HUES48 (cell line): ENCODE data around the gene OSGIN1.

Experiments
- H3K27ac ChIP-seq: one replicate; pipeline ENCODE4 v1.7.0; 2013; ENCODE audit warnings: low read depth, low read length, inconsistent platforms
- H3K27me3 ChIP-seq: 2 replicates; pipeline ENCODE4 v1.6.1; 2013; ENCODE audit warnings: mild to moderate bottlenecking, low read length; ENCODE audit not compliant: control insufficient read depth, insufficient read depth
- H3K36me3 ChIP-seq: 2 replicates; pipeline ENCODE4 v1.6.1; 2013; ENCODE audit warnings: low read length; ENCODE audit not compliant: control insufficient read depth, insufficient read depth
- H3K4me1 ChIP-seq: 2 replicates; pipeline ENCODE4 v1.6.1; 2013; ENCODE audit warnings: mild to moderate bottlenecking, low read length; ENCODE audit not compliant: control insufficient read depth, insufficient read depth
- H3K4me3 ChIP-seq: 2 replicates; pipeline ENCODE4 v1.5.1; 2013; ENCODE audit warnings: mild to moderate bottlenecking, low read depth, low read length
- H3K9ac ChIP-seq: 2 replicates; pipeline ENCODE4 v1.6.1; 2013; ENCODE audit warnings: mild to moderate bottlenecking, low read depth, low read length, moderate library complexity
- H3K9me3 ChIP-seq: 2 replicates; pipeline ENCODE4 v1.6.1; 2013; ENCODE audit warnings: low read length; ENCODE audit not compliant: control insufficient read depth, insufficient read depth

Gene OSGIN1

GRCh38 chr16:83915081-83915480 lies 38.0 kb upstream of the OSGIN1 start:
- Histone ChIP-seq H3K4me1 (no peaks in the 10 kb centered on the region), H3K36me3 (peaks cover 66% of the 10 kb centered on the region), H3K27ac (no peak overlapping the region), H3K27me3 (no peaks in the 10 kb centered on the region), H3K9ac (no peak overlapping the region), H3K9me3 (peaks cover 3% of the 10 kb centered on the region; the same call in 1 of the 2 replicates), H3K4me3 (no peak overlapping the region)

GRCh38 chr16:83915491-83915890 lies 37.5 kb upstream of the OSGIN1 start:
- H3K4me1 ChIP-seq = no peaks in the 10 kb centered on the region
- no peak overlapping the region for H3K27ac ChIP-seq
- no peaks in the 10 kb centered on the region for H3K27me3 ChIP-seq
- H3K9me3 ChIP-seq = peaks cover 3% of the 10 kb centered on the region; the same call in 1 of the 2 replicates
- no peak overlapping the region for H3K4me3 ChIP-seq
- H3K36me3 ChIP-seq = peaks cover 67% of the 10 kb centered on the region
- no peak overlapping the region for H3K9ac ChIP-seq

GRCh38 chr16:83917152-83918120 lies 35.6 kb upstream of the OSGIN1 start:
- no peak overlapping the region for H3K27ac ChIP-seq
- no peak overlapping the region for H3K9ac ChIP-seq
- H3K4me1 ChIP-seq = no peaks in the 10 kb centered on the region
- no peaks in the 10 kb centered on the region for H3K27me3 ChIP-seq
- H3K4me3 ChIP-seq = no peak overlapping the region
- H3K36me3 ChIP-seq = peaks cover 56% of the 10 kb centered on the region
- peaks cover 3% of the 10 kb centered on the region; the same call in 1 of the 2 replicates for H3K9me3 ChIP-seq

- H3K27ac ChIP-seq = no peak overlapping the region
- H3K9me3 ChIP-seq = peaks cover 3% of the 10 kb centered on the region; the same call in 1 of the 2 replicates
- no peak overlapping the region for H3K9ac ChIP-seq
- peaks cover 34% of the 10 kb centered on the region for H3K36me3 ChIP-seq
- H3K4me1 ChIP-seq = no peaks in the 10 kb centered on the region
- no peak overlapping the region for H3K4me3 ChIP-seq
- no peaks in the 10 kb centered on the region for H3K27me3 ChIP-seq
Observed at GRCh38 chr16:83920894-83921491, 32.0 kb upstream of the OSGIN1 start.

GRCh38 chr16:83923581-83924365 lies 29.3 kb upstream of the OSGIN1 start:
- Histone ChIP-seq H3K27ac (no peak overlapping the region), H3K4me1 (0 out of 2 replicates have a peak, but pooled peaks cover 4% of the 10 kb centered on the region), H3K36me3 (peaks cover 15% of the 10 kb centered on the region), H3K4me3 (no peak overlapping the region), H3K9me3 (no peaks in the 10 kb centered on the region; the same call in 1 of the 2 replicates), H3K9ac (no peak overlapping the region), H3K27me3 (no peaks in the 10 kb centered on the region)

GRCh38 chr16:83924686-83925085 lies 28.4 kb upstream of the OSGIN1 start:
- Histone ChIP-seq H3K4me1 (0 out of 2 replicates have a peak, but pooled peaks cover 4% of the 10 kb centered on the region), H3K27me3 (no peaks in the 10 kb centered on the region), H3K4me3 (no peak overlapping the region), H3K9ac (no peak overlapping the region), H3K36me3 (peaks cover 6% of the 10 kb centered on the region), H3K27ac (no peak overlapping the region), H3K9me3 (no peaks in the 10 kb centered on the region)

- no peaks in the 10 kb centered on the region for H3K36me3 ChIP-seq
- H3K9me3 ChIP-seq = no peaks in the 10 kb centered on the region
- H3K4me1 ChIP-seq = 0 out of 2 replicates have a peak, but pooled peaks cover 4% of the 10 kb centered on the region
- no peak overlapping the region for H3K9ac ChIP-seq
- H3K4me3 ChIP-seq = no peak overlapping the region
- H3K27ac ChIP-seq = no peak overlapping the region
- no peaks in the 10 kb centered on the region for H3K27me3 ChIP-seq
Observed at GRCh38 chr16:83925095-83925905, 27.7 kb upstream of the OSGIN1 start.

- no peaks in the 10 kb centered on the region for H3K36me3 ChIP-seq
- H3K4me1 ChIP-seq = 0 out of 2 replicates have a peak, but pooled peaks cover 4% of the 10 kb centered on the region
- no peak overlapping the region for H3K9ac ChIP-seq
- H3K4me3 ChIP-seq = no peak overlapping the region
- H3K9me3 ChIP-seq = no peaks in the 10 kb centered on the region
- no peak overlapping the region for H3K27ac ChIP-seq
- no peaks in the 10 kb centered on the region for H3K27me3 ChIP-seq
Observed at GRCh38 chr16:83925957-83926725, 26.9 kb upstream of the OSGIN1 start.

- no peaks in the 10 kb centered on the region for H3K36me3 ChIP-seq
- H3K4me1 ChIP-seq = 0 out of 2 replicates have a peak, but pooled peaks cover 4% of the 10 kb centered on the region
- H3K9me3 ChIP-seq = no peaks in the 10 kb centered on the region
- peak overlapping the region; percentile 88 for H3K27ac ChIP-seq
- peak overlapping the region; percentile 61 for H3K4me3 ChIP-seq
- peak overlapping the region; percentile 67 for H3K9ac ChIP-seq
- no peaks in the 10 kb centered on the region for H3K27me3 ChIP-seq
Observed at GRCh38 chr16:83926726-83927397, 26.2 kb upstream of the OSGIN1 start.
